Skeletal muscle tissue (tissue), 4 donors: ENCODE results near the gene HPS4. TPM values are rescaled to one million over a fixed set of nuclear protein-coding genes. Genes with fewer than 3 reads are reported as not detected.

Source experiments
- H3K27ac ChIP-seq: one replicate; pipeline ENCODE4 v1.7.0; 2013; ENCODE audit warnings: mild to moderate bottlenecking, low read depth, low read length, inconsistent platforms
- H3K27me3 ChIP-seq, 3 donors: one replicate each; pipeline ENCODE4 v1.7.0; 2013; ENCODE audit warnings: low read length in 3 of 3; ENCODE audit not compliant: control insufficient read depth in 3 of 3, insufficient read depth in 3 of 3
- H3K36me3 ChIP-seq, 3 donors: one replicate each; pipeline ENCODE4 v1.7.0; 2013; ENCODE audit warnings: low read length in 3 of 3; ENCODE audit not compliant: control insufficient read depth in 3 of 3, insufficient read depth in 3 of 3
- H3K4me1 ChIP-seq, 3 donors: one replicate each; pipeline ENCODE4 v1.7.0; 2013; ENCODE audit warnings: low read length in 3 of 3, mild to moderate bottlenecking in 3 of 3; ENCODE audit not compliant: control insufficient read depth in 3 of 3, insufficient read depth in 3 of 3
- H3K4me3 ChIP-seq, 3 donors: one replicate each; pipeline ENCODE4 v1.7.0; 2013; ENCODE audit warnings: low read length in 3 of 3
- H3K9ac ChIP-seq, 3 donors: one replicate each; pipeline ENCODE4 v1.7.0; 2013; ENCODE audit warnings: low read length in 3 of 3, mild to moderate bottlenecking in 3 of 3, moderate library complexity in 2 of 3, low read depth in 1 of 3
- H3K9me3 ChIP-seq, 3 donors: one replicate each; pipeline ENCODE4 v1.7.0; 2013; ENCODE audit warnings: low read length in 3 of 3; ENCODE audit not compliant: control insufficient read depth in 3 of 3
- total RNA-seq: library from RNA; depleted of rRNA; stranded (reverse); fragments of >200 nt; gene quantifications from one replicate; pipeline ENCODE4 v1.2.3, GENCODE V29; 2014
- donor health status: Osteomylitis.

Gene HPS4
- total RNA-seq, 1 donor from 2014 or later = 20.9 TPM

- Histone ChIP-seq H3K36me3 (no peaks in the 10 kb centered on the region), H3K9ac (no peak overlapping the region), H3K4me1 (no peaks in the 10 kb centered on the region), H3K27ac (no peak overlapping the region), H3K9me3 (no peaks in the 10 kb centered on the region), H3K27me3 (peaks cover 4 to 15% (median 7%) of the 10 kb centered on the region in 3 donors), H3K4me3 (no peak overlapping the region)
These were observed 46.6 kb downstream of the HPS4 start for GRCh38 chr22:26436903-26437515.

- H3K4me3 ChIP-seq = no peak overlapping the region
- H3K27me3 ChIP-seq = peaks cover 7 to 26% (median 9%) of the 10 kb centered on the region in 3 donors
- no peak overlapping the region for H3K9ac ChIP-seq
- H3K27ac ChIP-seq = no peak overlapping the region
- H3K4me1 ChIP-seq = no peaks in the 10 kb centered on the region
- no peaks in the 10 kb centered on the region for H3K36me3 ChIP-seq
- H3K9me3 ChIP-seq = no peaks in the 10 kb centered on the region
These were observed 48.1 kb downstream of the HPS4 start for GRCh38 chr22:26435327-26436093.

GRCh38 chr22:26433805-26434204 is 49.8 kb downstream of the HPS4 start:
- no peak overlapping the region for H3K9ac ChIP-seq
- H3K4me1 ChIP-seq = peaks cover 2 to 7% (median 6%) of the 10 kb centered on the region in 3 donors
- H3K4me3 ChIP-seq = no peak overlapping the region
- no peak overlapping the region for H3K27ac ChIP-seq
- no peaks in the 10 kb centered on the region for H3K9me3 ChIP-seq
- H3K27me3 ChIP-seq = peaks cover 16 to 37% (median 17%) of the 10 kb centered on the region in 3 donors
- no peaks in the 10 kb centered on the region for H3K36me3 ChIP-seq

- H3K4me1 ChIP-seq = peaks cover 2 to 13% (median 9%) of the 10 kb centered on the region in 3 donors
- H3K27me3 ChIP-seq = peaks cover 23 to 43% (median 24%) of the 10 kb centered on the region in 3 donors
- H3K27ac ChIP-seq = no peak overlapping the region
- no peaks in the 10 kb centered on the region for H3K9me3 ChIP-seq
- H3K4me3 ChIP-seq = no peak overlapping the region
- no peak overlapping the region for H3K9ac ChIP-seq
- no peaks in the 10 kb centered on the region for H3K36me3 ChIP-seq
These were observed 50.8 kb downstream of the HPS4 start for GRCh38 chr22:26432619-26433311.

GRCh38 chr22:26431261-26431995 is 52.2 kb downstream of the HPS4 start:
- Histone ChIP-seq H3K9me3 (no peaks in the 10 kb centered on the region), H3K36me3 (no peaks in the 10 kb centered on the region), H3K4me1 (peaks cover 2 to 13% (median 9%) of the 10 kb centered on the region in 3 donors), H3K9ac (no peak overlapping the region), H3K27me3 (peaks cover 23 to 38% (median 24%) of the 10 kb centered on the region in 3 donors), H3K4me3 (no peak overlapping the region), H3K27ac (no peak overlapping the region)

- no peaks in the 10 kb centered on the region for H3K9me3 ChIP-seq
- H3K4me3 ChIP-seq = no peak overlapping the region
- no peak overlapping the region for H3K27ac ChIP-seq
- peaks cover 23 to 38% (median 24%) of the 10 kb centered on the region in 3 donors for H3K27me3 ChIP-seq
- H3K36me3 ChIP-seq = no peaks in the 10 kb centered on the region
- peaks cover 2 to 13% (median 9%) of the 10 kb centered on the region in 3 donors for H3K4me1 ChIP-seq
- no peak overlapping the region for H3K9ac ChIP-seq
These were observed 53.0 kb downstream of the HPS4 start for GRCh38 chr22:26430600-26430999.

- peak overlapping the region in 2 of 3 donors; percentile 38 to 62 for H3K4me3 ChIP-seq
- no peaks in the 10 kb centered on the region for H3K36me3 ChIP-seq
- H3K27me3 ChIP-seq = peaks cover 23 to 36% (median 24%) of the 10 kb centered on the region in 3 donors
- H3K9me3 ChIP-seq = no peaks in the 10 kb centered on the region
- no peak overlapping the region for H3K9ac ChIP-seq
- peaks cover 2 to 13% (median 9%) of the 10 kb centered on the region in 3 donors for H3K4me1 ChIP-seq
- H3K27ac ChIP-seq = no peak overlapping the region
These were observed 53.9 kb downstream of the HPS4 start for GRCh38 chr22:26429458-26430286.

GRCh38 chr22:26428515-26429457 is 54.8 kb downstream of the HPS4 start, which contains the start of gene ASPHD2:
Gene ASPHD2, plus strand, starts transcription at chr22:26429260. Its CDS starts 4,356 bp downstream, at chr22:26433616.
- H3K36me3 ChIP-seq = no peaks in the 10 kb centered on the region
- H3K27me3 ChIP-seq = peaks cover 23 to 32% (median 24%) of the 10 kb centered on the region in 3 donors
- no peaks in the 10 kb centered on the region for H3K9me3 ChIP-seq
- H3K4me3 ChIP-seq = peak within 1 kb of the TSS; percentile 77 to 85 (median 80)
- H3K9ac ChIP-seq = peak within 1 kb of the TSS; percentile 50 to 71 (median 51)
- H3K4me1 ChIP-seq = peaks cover 2 to 13% (median 9%) of the 10 kb centered on the region in 3 donors
- H3K27ac ChIP-seq = peak within 1 kb of the TSS; percentile 58
